GM19351 (cell line): ENCODE results near the gene CHD6.

Experiments used
- ATAC-seq: cut with Tn5 transposase; IDR thresholded peaks from one replicate; pipeline ENCODE4 v1.9.1; 2021; ENCODE audit warnings: mild to moderate bottlenecking, moderate library complexity; ENCODE audit not compliant: unreplicated experiment

The CHD6 gene

GRCh38 chr20:41376349-41376748, 241.8 kb downstream of the CHD6 start:
- no peak for ATAC-seq

- ATAC-seq: no peak
These were observed 242.3 kb downstream of the CHD6 start for GRCh38 chr20:41375846-41376245.

GRCh38 chr20:41373931-41374920, 244.0 kb downstream of the CHD6 start:
- ATAC-seq: no peak

GRCh38 chr20:41373251-41373783, 244.9 kb downstream of the CHD6 start:
- ATAC-seq: no peak

- no peak for ATAC-seq
These were observed 246.8 kb downstream of the CHD6 start for GRCh38 chr20:41371371-41371770.

GRCh38 chr20:41370176-41370575, 248.0 kb downstream of the CHD6 start:
- no peak for ATAC-seq

- no peak for ATAC-seq
These were observed 248.5 kb downstream of the CHD6 start for GRCh38 chr20:41369673-41370072.

GRCh38 chr20:41367956-41368355, 250.2 kb downstream of the CHD6 start:
- ATAC-seq: no peak

- ATAC-seq: no peak
These were observed 250.8 kb downstream of the CHD6 start for GRCh38 chr20:41367393-41367695.

GRCh38 chr20:41366546-41367392, 251.4 kb downstream of the CHD6 start, which contains the start of gene EMILIN3:
Gene EMILIN3, minus strand, starts transcription at chr20:41366818. Its CDS starts 184 bp downstream, at chr20:41366634.
- no peak for ATAC-seq

- no peak for ATAC-seq
These were observed 252.2 kb downstream of the CHD6 start for GRCh38 chr20:41365777-41366545.

- no peak for ATAC-seq
These were observed 253.0 kb downstream of the CHD6 start for GRCh38 chr20:41364967-41365765.

GRCh38 chr20:41364236-41364855, 253.8 kb downstream of the CHD6 start:
- ATAC-seq: no peak

GRCh38 chr20:41363601-41364000, 254.6 kb downstream of the CHD6 start:
- no peak for ATAC-seq

- ATAC-seq: no peak
These were observed 255.4 kb downstream of the CHD6 start for GRCh38 chr20:41362748-41363140.

GRCh38 chr20:41361757-41362747, 256.1 kb downstream of the CHD6 start:
- no peak for ATAC-seq

GRCh38 chr20:41360831-41361756, 257.1 kb downstream of the CHD6 start:
- ATAC-seq: no peak
